ENCODE results near the gene ATP7B.

DNA sequence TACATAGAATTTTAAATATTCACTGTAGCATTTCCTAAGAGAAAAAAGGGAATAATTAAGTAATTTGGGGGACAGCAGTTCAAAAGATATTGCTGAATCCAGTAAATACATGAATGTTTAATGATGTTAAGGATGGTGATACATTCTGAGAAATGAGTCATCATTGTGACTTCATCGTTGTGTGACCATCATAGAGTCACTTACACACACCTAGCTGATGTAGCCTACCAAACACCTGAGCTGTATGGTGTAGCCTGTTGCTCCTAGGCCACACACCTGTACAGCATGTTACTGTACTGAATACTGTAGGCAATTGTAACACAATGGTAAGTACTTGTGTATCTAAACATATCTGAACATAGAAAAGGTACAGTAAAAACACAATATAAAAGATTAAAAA, 34.8 kb downstream of the ATP7B start:
- no peak for TF ChIP-seq CTCF (IDR thresholded peaks at IDR 0.05; ENCODE audit: low read length)
- no peak for TF ChIP-seq EZH2 (optimal IDR thresholded peaks at IDR 0.05; ENCODE audit: low read depth, low read length)
